Measurements from ENCODE around the gene TMEM174.
A peak's percentile ranks its signal among the peaks of the same experiment; 100 is the strongest.
"Not testable (repeated sequence)": the region's sequence is repeated elsewhere in the genome, so short reads cannot be mapped to it uniquely, and the experiment has no call there.

TMEM174 gene

DNA sequence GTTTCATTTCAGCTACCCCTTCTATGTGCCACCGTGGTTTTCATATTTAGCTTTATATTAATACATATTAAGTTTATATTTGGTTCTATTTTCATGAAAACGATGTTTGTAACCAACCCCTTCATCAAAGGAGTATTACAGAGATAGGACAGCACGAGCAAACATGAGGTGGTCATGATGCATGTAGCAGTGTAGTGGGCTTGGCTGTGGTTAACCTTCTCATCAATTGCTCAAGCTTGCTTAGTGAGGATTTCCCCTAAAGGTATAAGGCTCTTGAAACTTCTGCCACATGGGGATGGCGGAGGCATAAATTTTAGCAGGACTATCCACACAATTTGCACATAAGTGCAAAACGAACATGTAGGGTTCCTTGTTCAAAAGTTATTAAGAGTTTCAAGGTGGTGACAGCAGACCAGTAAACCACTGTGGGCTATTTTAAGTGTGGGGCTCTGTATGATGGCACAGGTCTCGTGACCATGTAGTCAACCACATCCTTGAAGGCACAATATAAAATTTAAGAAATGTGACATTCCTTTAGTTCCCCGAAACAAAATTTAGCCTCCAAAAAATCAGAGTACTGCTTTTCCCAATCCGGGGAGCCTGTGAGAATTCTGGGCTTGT, 24.8 kb downstream of the TMEM174 start:
- DNase-seq: no peak

DNA sequence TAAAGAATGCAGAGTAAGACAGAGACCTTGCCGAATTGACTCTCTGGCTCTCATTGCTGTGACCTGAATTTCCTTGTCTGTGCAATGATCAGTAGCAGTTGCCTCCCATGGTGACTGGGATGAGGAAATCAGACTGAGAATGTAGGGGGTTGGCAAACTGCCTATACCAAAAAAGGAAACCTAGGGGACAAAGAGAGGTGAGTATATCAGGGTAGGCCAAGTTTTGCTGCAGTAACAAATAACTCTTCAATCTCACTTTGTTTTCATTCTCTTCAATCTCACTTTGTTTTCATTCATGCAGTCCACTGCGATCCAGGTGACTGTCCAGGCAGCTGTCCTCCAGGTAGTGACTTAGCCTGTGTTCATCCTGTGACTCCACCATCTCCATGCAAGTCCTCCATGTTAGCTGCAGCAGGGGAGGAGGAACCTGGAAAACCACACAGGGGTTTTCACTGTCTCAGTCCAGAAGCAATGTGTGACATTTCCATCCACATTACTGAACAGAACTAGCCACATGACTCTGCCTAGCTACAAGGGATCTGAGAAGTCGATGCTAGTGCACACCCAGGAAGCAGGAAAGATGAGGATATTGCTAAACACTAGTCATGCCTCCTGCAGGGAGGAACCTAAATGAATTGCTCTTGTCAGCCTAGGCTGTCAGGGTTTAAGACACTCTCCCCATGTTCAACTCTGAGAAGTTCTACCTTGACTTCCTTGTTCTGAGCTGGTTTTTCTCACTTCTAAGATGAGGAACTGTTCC, 26.0 kb downstream of the TMEM174 start:
- DNase-seq: no peak

DNA sequence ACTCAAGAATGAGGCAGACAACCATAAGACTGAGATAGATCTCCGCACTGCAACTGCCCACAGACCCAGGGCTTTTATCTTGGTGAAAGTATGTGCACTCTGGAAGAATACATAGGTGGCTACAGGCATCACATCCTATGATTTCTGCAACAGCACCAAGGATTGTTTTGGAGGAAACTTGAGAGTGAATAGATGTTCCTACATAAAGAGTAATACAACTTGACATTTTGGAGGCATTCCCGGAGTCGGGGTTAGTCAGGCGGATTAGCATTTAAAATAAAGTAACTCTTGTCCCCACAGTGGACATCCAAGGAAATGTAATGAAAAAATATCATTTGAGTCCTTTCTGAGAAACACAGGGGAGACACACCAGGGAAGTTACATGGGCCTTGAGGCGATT, 26.7 kb downstream of the TMEM174 start:
- no peak for DNase-seq

GRCh38 chr5:73201547-73202513, 28.8 kb downstream of the TMEM174 start:
- no peak for DNase-seq

GRCh38 chr5:73204332-73204731, 31.3 kb downstream of the TMEM174 start:
- peak; percentile 95 for DNase-seq

DNA sequence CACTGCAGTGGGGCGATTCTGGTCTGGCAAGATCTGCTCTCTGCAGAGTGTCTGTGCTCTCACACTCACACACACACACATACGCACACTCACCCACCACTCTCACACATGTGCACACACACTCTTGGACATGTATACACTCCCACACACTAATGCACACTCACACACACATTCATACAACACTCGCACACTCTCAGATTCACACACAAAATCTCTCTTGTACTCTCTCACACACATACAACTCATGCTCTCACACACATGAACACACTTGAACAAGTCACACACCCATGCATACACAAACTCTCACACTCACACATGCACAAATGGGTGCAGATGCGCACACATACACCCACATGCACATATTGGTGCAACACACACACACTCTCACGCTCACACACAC, 31.7 kb downstream of the TMEM174 start:
- no peak for DNase-seq

GRCh38 chr5:73205305-73205704, 32.3 kb downstream of the TMEM174 start:
- peak; percentile 92 for DNase-seq

DNA sequence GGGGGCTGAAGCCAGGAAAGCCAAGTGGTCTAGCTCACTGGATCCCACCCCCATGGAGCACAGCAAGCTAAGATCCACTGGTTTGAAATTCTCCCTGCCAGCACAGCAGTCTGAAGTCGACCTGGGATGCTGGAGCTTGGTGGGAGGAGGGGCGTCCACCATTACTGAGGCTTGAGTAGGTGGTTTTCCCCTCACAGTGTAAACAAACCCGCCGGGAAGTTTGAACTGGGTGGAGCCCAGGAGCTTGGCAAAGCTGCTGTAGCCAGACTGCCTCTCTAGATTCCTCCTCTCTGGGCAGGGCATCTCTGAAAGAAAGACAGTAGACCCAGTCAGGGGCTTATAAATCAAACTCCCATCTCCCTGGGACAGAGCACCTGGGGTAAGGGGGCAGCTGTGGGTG, 34.2 kb downstream of the TMEM174 start:
- not testable (repeated sequence) for DNase-seq

DNA sequence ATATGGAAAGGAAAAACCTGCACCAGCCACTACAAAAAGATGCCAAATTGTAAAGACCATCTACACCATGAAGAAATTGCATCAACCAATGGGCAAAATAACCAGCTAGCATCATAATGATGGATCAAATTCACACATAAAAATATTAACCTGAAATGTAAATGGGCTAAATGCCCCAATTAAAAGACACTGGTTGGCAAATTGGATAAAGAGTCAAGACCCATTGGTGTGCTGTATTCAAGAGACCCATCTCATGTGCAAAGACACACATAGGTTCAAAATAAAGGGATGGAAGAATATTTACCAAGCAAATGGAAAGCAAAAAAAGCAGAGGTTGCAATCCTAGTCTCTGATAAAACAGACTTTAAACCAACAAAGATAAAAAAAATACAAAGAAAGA, 36.1 kb downstream of the TMEM174 start:
- not testable (repeated sequence) for DNase-seq

DNA sequence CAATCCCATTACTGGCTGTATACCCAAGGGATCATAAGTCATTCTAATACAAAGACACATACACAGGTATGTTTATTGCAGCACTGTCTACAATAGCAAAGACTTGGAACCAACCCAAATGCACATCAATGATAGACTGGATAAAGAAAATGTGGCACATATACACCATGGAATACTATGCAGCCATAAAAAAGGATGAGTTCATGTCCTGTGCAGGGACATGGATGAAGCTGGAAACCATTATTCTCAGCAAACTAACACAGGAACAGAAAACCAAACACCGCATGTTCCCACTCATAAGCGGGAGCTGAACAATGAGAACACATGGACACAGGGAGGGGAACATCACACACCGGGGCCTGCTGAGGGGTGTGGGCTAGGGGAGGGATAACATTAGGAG, 39.7 kb downstream of the TMEM174 start:
- not testable (repeated sequence) for DNase-seq

- peak; percentile 59 for DNase-seq
These were observed 40.6 kb downstream of the TMEM174 start for GRCh38 chr5:73213566-73213998.

DNA sequence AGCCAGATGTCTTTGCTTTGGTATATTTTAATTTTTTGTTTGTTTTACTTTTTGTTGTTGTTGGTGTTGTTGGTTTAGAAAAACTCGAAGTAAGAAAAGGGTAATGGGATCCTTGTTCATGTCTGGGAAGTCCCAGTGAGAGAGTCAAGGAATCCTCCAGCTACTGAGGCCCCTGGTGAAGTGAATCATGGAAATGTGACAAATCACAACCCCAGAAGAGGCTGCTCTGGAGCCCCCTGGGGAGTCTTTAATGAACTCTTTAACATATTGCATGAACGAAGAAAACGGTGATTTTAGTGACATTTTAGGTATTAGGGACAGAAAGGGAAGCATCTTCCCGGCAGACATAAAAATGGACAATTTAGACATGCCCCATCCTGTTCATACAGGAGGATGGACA, 41.3 kb downstream of the TMEM174 start:
- DNase-seq: no peak

- peak; percentile 52 for DNase-seq
These were observed 42.0 kb downstream of the TMEM174 start for GRCh38 chr5:73214996-73215395.

- no peak for DNase-seq
These were observed 42.5 kb downstream of the TMEM174 start for GRCh38 chr5:73215531-73215890.

DNA sequence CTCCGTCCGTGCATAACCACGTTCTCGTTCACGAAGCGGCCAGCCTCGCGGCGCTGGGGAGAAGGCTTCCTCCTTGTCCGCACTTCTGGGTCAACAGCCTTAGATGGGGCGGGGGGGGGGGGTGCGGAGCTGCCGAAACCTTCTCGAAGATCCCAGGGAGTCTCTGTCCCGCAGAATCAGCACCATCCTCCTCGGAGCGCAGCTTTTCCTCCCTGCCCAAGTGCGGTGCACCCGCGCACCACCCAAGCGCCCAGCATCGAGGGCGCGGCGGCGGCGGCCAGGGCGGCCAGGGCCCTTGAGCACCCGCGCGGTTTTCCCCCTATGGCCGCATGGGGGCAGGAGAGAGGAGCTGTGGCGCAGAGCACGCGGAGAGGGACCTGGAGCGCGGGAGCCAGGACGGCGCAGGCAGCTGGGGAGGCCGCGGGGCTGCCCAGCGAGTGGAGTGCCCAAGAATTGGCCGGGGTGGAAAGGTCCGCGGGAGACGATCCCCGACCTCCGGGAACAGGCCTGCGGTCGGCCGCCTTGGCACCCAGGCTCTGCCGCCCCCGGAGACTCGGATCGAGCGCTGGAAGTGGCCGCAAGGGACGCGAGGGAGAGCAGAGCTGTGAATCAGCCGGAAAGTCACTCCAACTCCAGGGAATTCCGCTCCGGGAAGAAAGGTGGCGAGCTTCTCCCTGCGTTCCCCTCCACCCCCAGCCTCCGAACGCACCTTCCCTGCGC, 43.1 kb downstream of the TMEM174 start:
- DNase-seq: peak; percentile 37

DNA sequence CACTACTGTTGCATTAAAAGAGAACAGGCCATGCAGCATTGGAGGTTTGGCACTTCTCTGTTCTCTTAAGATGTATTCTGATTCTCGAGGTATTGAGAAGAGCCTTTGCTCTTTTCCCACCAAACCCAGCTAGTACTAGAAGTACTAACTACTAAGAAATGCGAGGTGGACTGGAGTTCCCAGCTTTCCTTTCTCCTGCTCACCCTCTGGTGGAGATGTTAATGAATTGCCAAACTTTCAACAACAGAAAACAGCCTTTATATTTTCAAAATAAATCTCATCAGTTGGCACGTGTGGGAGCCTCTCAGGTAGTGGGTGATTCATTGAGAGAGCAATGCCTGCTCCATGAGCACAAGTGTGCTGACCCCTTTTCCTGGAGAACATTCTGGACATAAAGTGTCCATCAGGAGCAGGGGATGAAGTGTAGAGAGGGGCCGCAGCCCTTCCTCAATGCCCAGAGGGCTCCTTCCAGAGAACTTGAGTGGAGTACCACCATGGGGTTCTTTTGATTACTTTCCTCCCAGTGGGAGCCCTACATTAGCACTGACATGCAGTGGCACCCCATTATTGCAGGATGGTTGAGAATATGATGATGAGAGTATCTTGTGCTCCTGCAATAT, 45.7 kb downstream of the TMEM174 start:
- DNase-seq: no peak

- not testable (repeated sequence) for DNase-seq
These were observed 46.3 kb downstream of the TMEM174 start for GRCh38 chr5:73219336-73219735.

GRCh38 chr5:73221161-73221560, 48.2 kb downstream of the TMEM174 start:
- DNase-seq: no peak

DNA sequence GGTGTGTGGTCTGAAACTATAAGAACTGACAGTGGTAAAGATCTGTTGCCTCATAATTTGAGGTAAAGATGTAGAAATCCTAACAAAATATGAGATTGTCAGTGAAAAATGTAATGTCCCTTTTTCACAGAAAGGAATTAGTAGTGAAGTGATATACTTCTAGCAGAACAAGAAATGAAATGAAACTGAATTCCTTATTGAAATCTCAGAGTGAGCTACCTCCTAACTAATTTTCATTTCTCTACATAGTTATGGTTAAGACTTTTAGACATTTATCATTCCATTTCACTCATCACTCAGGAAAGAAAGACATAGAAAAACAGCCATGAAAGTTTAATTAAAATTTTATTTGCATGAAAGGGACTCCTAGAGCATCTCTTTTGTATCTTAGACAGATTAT, 48.7 kb downstream of the TMEM174 start:
- DNase-seq: no peak

DNA sequence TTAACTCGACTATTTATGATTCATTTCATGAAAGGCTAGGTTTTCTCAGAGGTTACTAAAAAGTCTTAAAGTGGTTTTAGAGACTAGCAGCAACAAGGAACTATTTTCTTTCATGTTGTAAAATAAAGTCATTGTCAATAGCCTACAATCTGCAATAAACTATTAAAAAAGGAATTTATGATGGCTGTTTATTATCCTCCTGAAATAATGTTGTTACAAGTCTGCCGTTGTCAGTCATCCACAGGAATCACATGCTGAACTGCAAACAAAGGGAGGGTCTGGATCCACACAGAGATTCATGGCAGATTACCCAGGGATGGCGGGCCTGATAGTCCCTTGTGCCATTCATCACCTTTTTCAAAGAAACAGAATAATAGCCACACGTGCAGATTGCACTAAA, 49.2 kb downstream of the TMEM174 start:
- DNase-seq: no peak
